22Rv1 (cell line): ENCODE measurements around the gene THNSL1.

Source experiments
- CTCF ChIP-seq: fragments of 450-650 bp; IDR thresholded peaks from 2 replicates; pipeline ENCODE4 v1.5.1; 2017; ENCODE audit warnings: mild to moderate bottlenecking
- ZFX ChIP-seq: fragments of 450-650 bp; IDR thresholded peaks from 2 replicates; pipeline ENCODE4 v1.6.1; 2017; ENCODE audit warnings: antibody characterized with exemption, borderline replicate concordance

DNA sequence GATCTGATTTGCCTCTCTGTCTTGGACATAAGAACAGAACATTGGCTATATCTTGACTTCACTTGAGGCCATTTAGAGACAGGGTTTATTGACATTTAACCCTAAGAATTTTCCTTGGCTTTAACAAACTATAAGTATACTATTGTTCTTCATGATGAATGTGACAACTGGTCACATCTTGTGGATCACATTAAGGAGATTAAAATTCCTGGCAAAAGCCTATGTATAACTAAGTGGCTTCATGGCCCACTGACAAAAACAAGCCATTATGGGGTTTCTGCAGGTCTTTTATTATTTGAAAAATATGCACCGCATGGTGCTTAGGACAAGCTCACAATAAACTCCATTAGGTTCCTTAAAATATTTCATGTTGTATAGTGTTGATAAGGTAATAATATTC, 54.8 kb downstream of the THNSL1 start:
- no peak for TF ChIP-seq CTCF
- TF ChIP-seq ZFX = no peak
